Activated CD4-positive, CD25-positive, alpha-beta regulatory T cell treated with anti-CD3 and anti-CD28 coated beads, Interleukin-2, amount 50 U/mL, for 72 hours (primary cell): Measurements from ENCODE around the gene CDS2.

ENCODE experiments used
- DNase-seq: peaks from one replicate; pipeline ENCODE4 v3.0.0; 2021

CDS2 gene

GRCh38 chr20:5119435-5120184, 7.2 kb upstream of the CDS2 start, which contains the start of gene PCNA:
Gene PCNA, minus strand, starts transcription at chr20:5119958. Its CDS starts 160 bp downstream, at chr20:5119798.
- peak; percentile 95 for DNase-seq

GRCh38 chr20:5120185-5120476, 6.7 kb upstream of the CDS2 start:
- DNase-seq = no peak

GRCh38 chr20:5122873-5123260, 3.9 kb upstream of the CDS2 start:
- no peak for DNase-seq

GRCh38 chr20:5127204-5127858, 523 bp downstream of the CDS2 start:
- DNase-seq = peak; percentile 59

GRCh38 chr20:5127859-5128424, 1.1 kb downstream of the CDS2 start:
- DNase-seq = no peak

GRCh38 chr20:5128886-5129285, 2.1 kb downstream of the CDS2 start:
- DNase-seq = no peak

- DNase-seq = no peak
These were observed 4.7 kb downstream of the CDS2 start for GRCh38 chr20:5131502-5131901.

- DNase-seq = no peak
These were observed 7.2 kb downstream of the CDS2 start for GRCh38 chr20:5133998-5134397.

- no peak for DNase-seq
These were observed 8.7 kb downstream of the CDS2 start for GRCh38 chr20:5135363-5136012.

GRCh38 chr20:5136096-5136495, 9.3 kb downstream of the CDS2 start:
- DNase-seq = no peak

GRCh38 chr20:5140195-5140594, 13.4 kb downstream of the CDS2 start:
- no peak for DNase-seq

- no peak for DNase-seq
These were observed 14.8 kb downstream of the CDS2 start for GRCh38 chr20:5141615-5142014.

- DNase-seq = no peak
These were observed 17.0 kb downstream of the CDS2 start for GRCh38 chr20:5143851-5144250.

- DNase-seq = no peak
These were observed 18.7 kb downstream of the CDS2 start for GRCh38 chr20:5145365-5146098.

- DNase-seq = no peak
These were observed 19.4 kb downstream of the CDS2 start for GRCh38 chr20:5146099-5146668.

GRCh38 chr20:5146871-5147592, 20.2 kb downstream of the CDS2 start:
- no peak for DNase-seq

- no peak for DNase-seq
These were observed 21.8 kb downstream of the CDS2 start for GRCh38 chr20:5148581-5148980.

GRCh38 chr20:5149892-5150225, 23.1 kb downstream of the CDS2 start:
- DNase-seq = no peak

GRCh38 chr20:5150226-5151076, 23.6 kb downstream of the CDS2 start:
- DNase-seq = no peak

GRCh38 chr20:5153152-5153467, 26.3 kb downstream of the CDS2 start:
- no peak for DNase-seq
